HepG2 (cell line): Measurements from ENCODE around the gene NTPCR. TPM values are rescaled to one million over a fixed set of nuclear protein-coding genes. Genes with fewer than 3 reads are reported as not detected.

Source experiments
- ATAC-seq: fragments of 200-7000 bp; cut with Tn5 transposase; 3 replicates; pipeline ENCODE4 v1.9.1; 2020; ENCODE audit warnings: mild to moderate bottlenecking, moderate library complexity
- BruUV-seq: library from RNA; stranded (reverse); fragments of 400-500 nt; replicated peaks from 2 replicates; lab custom pipeline; 2021; lab: Mats Ljungman, UMichigan
- CTCF ChIA-PET: fragments of 300-600 bp; formaldehyde crosslinking; extraction: SDS; loops from one replicate; lab custom pipeline; 2021; ENCODE audit warnings: low total read pairs, inconsistent platforms, low intra/inter-chr PET ratio; lab: Yijun Ruan, JAX
- POLR2A ChIA-PET: fragments of 350-600 bp; sonication (Branson Sonifier 250); formaldehyde crosslinking; loops from one replicate; lab custom pipeline; 2020; ENCODE audit warnings: antibody characterized with exemption, inconsistent platforms; lab: Yijun Ruan, JAX
- DNase-seq: peaks from one replicate; pipeline ENCODE4 v3.0.0-alpha.2; 2015; ENCODE audit warnings: low spot score
- FAIRE-seq: peaks from 3 replicates; lab custom pipeline; 2011; peaks lifted over from hg19 to GRCh38; lab: Jason Lieb, UNC
- H2AFZ ChIP-seq: one replicate; pipeline ENCODE4 v1.6.1; 2011; ENCODE audit warnings: low read length, inconsistent platforms
- H3K27ac ChIP-seq: fragments of 300-600 bp; 3 replicates; pipeline ENCODE4 v1.8.0; 2011; ENCODE audit warnings: mixed run types, mild to moderate bottlenecking, mixed read lengths, low read length, inconsistent platforms; ENCODE audit not compliant: insufficient read depth; ENCODE audit errors: extremely low read length
- H3K27me3 ChIP-seq, 2 experiments: fragments of 200-600 bp in 1 of 2; 2 replicates in 1 of 2; 3 replicates in 1 of 2; pipeline versions ENCODE4 v1.6.0 to v1.8.0; 2011; ENCODE audit warnings: low read length in 2 of 2, mild to moderate bottlenecking in 2 of 2, moderate library complexity in 2 of 2, inconsistent platforms in 1 of 2; ENCODE audit not compliant: insufficient read depth in 2 of 2, control insufficient read depth in 1 of 2
- H3K36me3 ChIP-seq, 2 experiments: fragments of 200-600 bp in 1 of 2; replicated peaks in 1 of 2; 2 replicates in 1 of 2; 3 replicates in 1 of 2; pipeline versions ENCODE4 v1.5.1 to v1.8.0; 2011; ENCODE audit warnings: low read length in 2 of 2, inconsistent platforms in 1 of 2; ENCODE audit not compliant: insufficient read depth in 2 of 2, control insufficient read depth in 1 of 2
- H3K4me1 ChIP-seq: 2 replicates; pipeline ENCODE4 v1.5.1; 2012; ENCODE audit warnings: low read length, inconsistent platforms; ENCODE audit not compliant: insufficient read depth
- H3K4me2 ChIP-seq: 2 replicates; pipeline ENCODE4 v1.6.0; 2011; ENCODE audit warnings: low read depth, low read length, inconsistent platforms
- H3K4me3 ChIP-seq, 3 experiments: fragments of 200-600 bp in 1 of 3; sonication (generic), shearing (Covaris generic) in 1 of 3; replicated peaks in 1 of 3; 2 replicates each; pipeline ENCODE4 v1.5.1; 2011 to 2016; ENCODE audit warnings: low read length in 3 of 3, inconsistent platforms in 2 of 3, low read depth in 2 of 3, mild to moderate bottlenecking in 2 of 3, control low read depth in 1 of 3, mixed read lengths in 1 of 3; ENCODE audit not compliant: insufficient read depth in 1 of 3
- H3K79me2 ChIP-seq: one replicate; pipeline ENCODE4 v1.6.1; 2011; ENCODE audit warnings: low read length, inconsistent platforms; ENCODE audit not compliant: insufficient read depth
- H3K9ac ChIP-seq: 2 replicates; pipeline ENCODE4 v1.6.0; 2011; ENCODE audit warnings: mild to moderate bottlenecking, low read depth, low read length, inconsistent platforms; ENCODE audit not compliant: insufficient read depth
- H3K9me3 ChIP-seq: 2 replicates; pipeline ENCODE4 v1.5.1; 2012; ENCODE audit warnings: mild to moderate bottlenecking, low read length
- H4K20me1 ChIP-seq: 2 replicates; pipeline ENCODE4 v1.6.0; 2011; ENCODE audit warnings: inconsistent platforms, mild to moderate bottlenecking, low read length, moderate library complexity; ENCODE audit not compliant: insufficient read depth
- ETV5 ChIP-seq: IDR thresholded peaks from 2 replicates; pipeline ENCODE4 v1.6.1; 2018; ENCODE audit warnings: missing biosample characterization, missing genetic modification reagents, inconsistent platforms, borderline replicate concordance
- PAXIP1 ChIP-seq: sonication (generic); formaldehyde crosslinking; conservative IDR thresholded peaks from 2 replicates; pipeline ENCODE4 v1.4.0; 2020; ENCODE audit warnings: mild to moderate bottlenecking, missing genetic modification reagents, moderate library complexity
- RBFOX2 ChIP-seq: fragments of 200-400 bp; formaldehyde crosslinking; IDR thresholded peaks from 2 replicates; pipeline ENCODE4 v1.6.1; 2017; ENCODE audit warnings: low read depth, mild to moderate bottlenecking, low read length
- YY1 ChIP-seq: IDR thresholded peaks from 2 replicates; pipeline ENCODE4 v1.6.1; 2011; ENCODE audit warnings: low read length, low read depth, moderate library complexity, mild to moderate bottlenecking; ENCODE audit not compliant: insufficient read depth, insufficient replicate concordance
- ZNF276 ChIP-seq: sonication (generic); formaldehyde crosslinking; IDR thresholded peaks from 2 replicates; pipeline ENCODE4 v1.4.0; 2020; ENCODE audit warnings: mild to moderate bottlenecking, low read depth, missing genetic modification reagents
- ZNF879 ChIP-seq: sonication (generic); formaldehyde crosslinking; IDR thresholded peaks from 2 replicates; pipeline ENCODE4 v1.8.1; 2023; ENCODE audit warnings: missing genetic modification reagents
- WGBS: methylation state at CpG from one replicate; pipeline ENCODE4 v1.1.6; 2017; ENCODE audit warnings: low lambda C conversion rate; 5-methylcytosine and 5-hydroxymethylcytosine counted together
- in situ Hi-C: cut with HindIII; loops from 2 replicates; pipeline ENCODE4 v1.10.0; 2017; ENCODE audit warnings: low pct_unique_long_range_greater_than_20kb; ENCODE audit not compliant: extremely low pct_ligation_motif_present
- intact Hi-C: fragments of 100-400 bp; cut with micrococcal nuclease; formaldehyde crosslinking; loops from one replicate; pipeline ENCODE4 v1.10.0; 2022; ENCODE audit not compliant: unreplicated experiment
- polyA plus RNA-seq, 8 experiments: library from polyadenylated mRNA; depleted of rRNA in 3 of 8; stranded (reverse) in 7 of 8; unstranded in 1 of 8; fragments of >200 nt; fragmentation: Illumina TruSeq in 4 of 8; extraction: Trizol in 4 of 8; gene quantifications; 2 replicates each; pipeline versions ENCODE4 v1.2.1 to v1.2.3, GENCODE V29; 2011 to 2016; ENCODE audit warnings: low read depth in 4 of 8, missing spikeins in 1 of 8, mixed read lengths in 1 of 8; ENCODE audit not compliant: insufficient read depth in 1 of 8
- total RNA-seq, 5 experiments: library from RNA; depleted of rRNA; stranded (reverse); fragments of >200 nt; fragmentation: Illumina TruSeq; extraction: Trizol; gene quantifications; 2 replicates each; pipeline ENCODE4 v1.2.3, GENCODE V29; 2016; ENCODE audit warnings: low read depth in 1 of 5

The NTPCR gene
- total and polyA plus RNA-seq, 2 of the 13 experiments (the other 11 are each of a cell fraction or from before 2014, with no cell fraction given): 11.7 to 47.0 TPM

GRCh38 chr1:232900818-232901217 is 49.6 kb upstream of the NTPCR start:
- Histone ChIP-seq H3K4me2 (no peak overlapping the region), H3K9ac (no peak overlapping the region), H3K79me2 (no peaks in the 10 kb centered on the region), H3K4me3 (no peak overlapping the region)
- BruUV-seq: no TSS peak
- in situ Hi-C loops: no loop called here
- CTCF ChIA-PET: no interaction called here
- 54% methylated on average over 9 of the region's 10 CpGs for WGBS
- no peak for TF ChIP-seq ETV5 (CRISPR knock-in tag)
- no peak for TF ChIP-seq PAXIP1 (CRISPR knock-in tag)
- TF ChIP-seq, all 625 proteins: peak for 0
- Histone ChIP-seq H3K36me3 (no peaks in the 10 kb centered on the region), H4K20me1 (no peaks in the 10 kb centered on the region), H3K4me1 (no peaks in the 10 kb centered on the region), H3K9me3 (no peaks in the 10 kb centered on the region), H3K27ac (no peak overlapping the region), H3K27me3 (peaks cover 0 to 7% of the 10 kb centered on the region in 2 experiments; a peak in 2 of 5 replicates), H2AFZ (no peak overlapping the region)
- FAIRE-seq (no peak), ATAC-seq (no peak), DNase-seq (no peak)
- intact Hi-C loops: no loop called here
- POLR2A ChIA-PET: no interaction called here

- POLR2A ChIA-PET: no interaction called here
These were observed 49.2 kb upstream of the NTPCR start for GRCh38 chr1:232901255-232901654.

More at GRCh38 chr1:232901255-232901654, 49.2 kb upstream of the NTPCR start:
- DNase-seq: no peak
- in situ Hi-C loops: no loop called here
- TF ChIP-seq ZNF879 (CRISPR knock-in tag): no peak
- TF ChIP-seq RBFOX2: no peak
- no peak for TF ChIP-seq ETV5 (CRISPR knock-in tag)
- TF ChIP-seq ZNF276 (CRISPR knock-in tag): no peak
- TF ChIP-seq YY1: no peak
- TF ChIP-seq, all 625 proteins: peak for 0
- ATAC-seq (no peak), FAIRE-seq (no peak)
- CTCF ChIA-PET: no interaction called here
- Histone ChIP-seq H2AFZ (no peak overlapping the region), H3K4me1 (no peaks in the 10 kb centered on the region), H3K79me2 (no peaks in the 10 kb centered on the region), H3K9me3 (no peaks in the 10 kb centered on the region), H3K27me3 (peaks cover 0 to 7% of the 10 kb centered on the region in 2 experiments; a peak in 2 of 5 replicates), H3K36me3 (no peaks in the 10 kb centered on the region), H3K27ac (no peak overlapping the region), H3K4me3 (no peak overlapping the region), H3K4me2 (no peak overlapping the region), H4K20me1 (no peaks in the 10 kb centered on the region), H3K9ac (no peak overlapping the region)
- no TSS peak for BruUV-seq
- intact Hi-C loops: no loop called here
- WGBS: 0% methylated on average over 3 of the region's 4 CpGs
